ENCODE measurements around the gene EPHA3. TPM values are rescaled to one million over a fixed set of nuclear protein-coding genes. Genes with fewer than 3 reads are reported as not detected.

EPHA3 gene
- total RNA-seq, 4 donors from 2014 or later, result 0.53 to 3.3 (median 0.88) TPM

GRCh38 chr3:89300526-89300925 lies 193.1 kb downstream of the EPHA3 start:
- Histone ChIP-seq H3K9me3 (no peaks in the 10 kb centered on the region), H3K27me3 (no peaks in the 10 kb centered on the region), H3K4me3 (no peak overlapping the region), H3K4me1 (no peaks in the 10 kb centered on the region), H3K36me3 (no peaks in the 10 kb centered on the region), H3K27ac (no peak overlapping the region)
- DNase-seq, result no peak
- TF ChIP-seq CTCF (IDR thresholded peaks at IDR 0.05) (no peak), POLR2A (IDR thresholded peaks at IDR 0.05) (no peak)

DNA sequence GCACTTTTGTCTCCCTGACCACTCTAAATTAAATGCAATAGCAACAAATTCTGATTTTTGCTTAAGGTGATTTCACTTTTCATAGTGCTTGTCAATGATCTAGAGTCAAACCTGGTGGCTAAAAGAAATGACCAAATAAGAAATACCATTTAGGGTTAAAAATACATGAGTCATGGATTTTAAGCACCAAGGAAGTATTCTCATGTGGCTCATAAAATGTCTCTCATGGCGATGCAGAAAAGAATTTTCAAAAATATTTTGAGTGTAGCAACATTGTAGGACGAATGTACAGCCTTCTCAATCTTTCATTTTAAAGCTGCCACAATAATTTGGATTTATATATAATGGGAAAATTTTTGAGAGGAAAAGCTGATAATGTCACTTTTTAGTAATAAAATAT lies 193.6 kb downstream of the EPHA3 start:
- Histone ChIP-seq H3K36me3 (no peaks in the 10 kb centered on the region), H3K4me1 (no peaks in the 10 kb centered on the region), H3K27ac (no peak overlapping the region), H3K27me3 (no peaks in the 10 kb centered on the region), H3K4me3 (no peak overlapping the region), H3K9me3 (no peaks in the 10 kb centered on the region)
- no peak for DNase-seq
- TF ChIP-seq POLR2A (IDR thresholded peaks at IDR 0.05) (no peak), CTCF (IDR thresholded peaks at IDR 0.05) (no peak)

GRCh38 chr3:89303701-89304100 lies 196.3 kb downstream of the EPHA3 start:
- DNase-seq, result no peak
- TF ChIP-seq POLR2A (IDR thresholded peaks at IDR 0.05) (no peak), CTCF (IDR thresholded peaks at IDR 0.05) (no peak)
- no peak overlapping the region for H3K4me3 ChIP-seq
- H3K36me3 ChIP-seq, result no peaks in the 10 kb centered on the region
- H3K9me3 ChIP-seq, result no peaks in the 10 kb centered on the region
- H3K27ac ChIP-seq, result no peak overlapping the region
- H3K27me3 ChIP-seq, result no peaks in the 10 kb centered on the region
- no peaks in the 10 kb centered on the region for H3K4me1 ChIP-seq

GRCh38 chr3:89306540-89306939 lies 199.1 kb downstream of the EPHA3 start:
- DNase-seq, result no peak
- Histone ChIP-seq H3K36me3 (no peaks in the 10 kb centered on the region), H3K9me3 (no peaks in the 10 kb centered on the region), H3K4me1 (no peaks in the 10 kb centered on the region), H3K4me3 (no peak overlapping the region), H3K27me3 (no peaks in the 10 kb centered on the region), H3K27ac (no peak overlapping the region)
- TF ChIP-seq POLR2A (IDR thresholded peaks at IDR 0.05) (no peak), CTCF (IDR thresholded peaks at IDR 0.05) (no peak)

GRCh38 chr3:89311581-89311980 lies 204.2 kb downstream of the EPHA3 start:
- Histone ChIP-seq H3K4me1 (no peaks in the 10 kb centered on the region), H3K36me3 (no peaks in the 10 kb centered on the region), H3K4me3 (no peak overlapping the region), H3K9me3 (no peaks in the 10 kb centered on the region), H3K27me3 (no peaks in the 10 kb centered on the region), H3K27ac (no peak overlapping the region)
- DNase-seq, result no peak
- no peak for TF ChIP-seq CTCF (IDR thresholded peaks at IDR 0.05)
- no peak for TF ChIP-seq POLR2A (IDR thresholded peaks at IDR 0.05)

DNA sequence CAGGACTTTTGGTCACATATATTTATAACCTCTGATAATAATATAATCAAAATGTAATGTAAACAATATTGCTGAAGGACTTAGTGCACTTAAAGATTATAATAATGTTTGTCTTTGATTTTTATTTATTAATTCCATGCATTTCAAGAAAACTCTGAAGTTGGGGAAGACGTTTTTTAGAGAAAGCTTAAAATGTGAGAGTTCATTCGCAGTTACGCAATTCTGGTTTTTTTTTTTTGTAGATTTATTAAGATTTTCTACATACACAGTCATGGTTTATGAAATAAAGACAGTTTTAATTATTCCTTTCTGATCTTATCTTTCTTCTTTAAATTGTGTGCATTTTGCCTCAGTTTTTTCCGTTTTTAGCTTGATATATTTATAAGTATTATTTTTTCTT lies 204.7 kb downstream of the EPHA3 start:
- Histone ChIP-seq H3K36me3 (no peaks in the 10 kb centered on the region), H3K4me3 (no peak overlapping the region), H3K27me3 (no peaks in the 10 kb centered on the region), H3K4me1 (no peaks in the 10 kb centered on the region), H3K9me3 (no peaks in the 10 kb centered on the region), H3K27ac (no peak overlapping the region)
- no peak for TF ChIP-seq CTCF (IDR thresholded peaks at IDR 0.05)
- TF ChIP-seq POLR2A (IDR thresholded peaks at IDR 0.05), result no peak
- DNase-seq, result no peak
